HFFc6 (cell line): ENCODE data around the gene ATP9B. TPM values are rescaled to one million over a fixed set of nuclear protein-coding genes. Genes with fewer than 3 reads are reported as not detected.

Experiments
- DNase-seq: peaks from one replicate; pipeline ENCODE4 v3.0.0-alpha.2; 2018
- H3K27ac Mint-ChIP-seq: 2 replicates; pipeline ENCODE4 v1.8.0; 2020; ENCODE audit warnings: mild to moderate bottlenecking, mixed read lengths
- H3K27me3 Mint-ChIP-seq: 2 replicates; pipeline ENCODE4 v1.8.0; 2021; ENCODE audit warnings: mild to moderate bottlenecking, moderate library complexity, mixed read lengths; ENCODE audit not compliant: insufficient read depth
- H3K36me3 Mint-ChIP-seq: 2 replicates; pipeline ENCODE4 v1.8.0; 2021; ENCODE audit warnings: low read depth, mixed read lengths
- H3K4me1 Mint-ChIP-seq: 2 replicates; pipeline ENCODE4 v1.8.0; 2020; ENCODE audit warnings: low read depth, mixed read lengths
- H3K4me3 Mint-ChIP-seq: 2 replicates; pipeline ENCODE4 v1.8.0; 2020; ENCODE audit warnings: mild to moderate bottlenecking, moderate library complexity, mixed read lengths
- H3K9me3 Mint-ChIP-seq: 2 replicates; pipeline ENCODE4 v1.8.0; 2020; ENCODE audit warnings: mild to moderate bottlenecking, mixed read lengths
- CTCF ChIP-seq: fragments of 200-600 bp; sonication (generic); IDR thresholded peaks from 2 replicates; pipeline ENCODE4 v1.5.0; 2021; ENCODE audit warnings: antibody characterized with exemption, mild to moderate bottlenecking
- total RNA-seq, 6 experiments: library from RNA; stranded (reverse); fragmentation: NEBNext Ultra II Directional; extraction: Animal tissue kit (Norgen Biotek cat#: 25700); gene quantifications; 2 replicates in 1 of 6; 3 replicates in 5 of 6; pipeline ENCODE4 v1.2.3, GENCODE V29; 2021

The ATP9B gene
- total RNA-seq, 6 experiments from 2014 or later, result 9.0 to 11.2 (median 10.5) TPM

GRCh38 chr18:79246309-79247108 is 177.3 kb downstream of the ATP9B start:
- H3K27ac Mint-ChIP-seq, result no peak overlapping the region
- H3K4me3 Mint-ChIP-seq, result peak overlapping the region; percentile 70
- DNase-seq, result peak; percentile 34
- no peaks in the 10 kb centered on the region for H3K9me3 Mint-ChIP-seq
- H3K36me3 Mint-ChIP-seq, result no peaks in the 10 kb centered on the region
- 0 out of 2 replicates have a peak, but pooled peaks cover 6% of the 10 kb centered on the region for H3K4me1 Mint-ChIP-seq
- no peaks in the 10 kb centered on the region; the same call in 1 of the 2 replicates for H3K27me3 Mint-ChIP-seq
- TF ChIP-seq CTCF, result peak; percentile 88

GRCh38 chr18:79248495-79249060 is 179.4 kb downstream of the ATP9B start:
- no peak overlapping the region for H3K27ac Mint-ChIP-seq
- no peak for DNase-seq
- no peak overlapping the region for H3K4me3 Mint-ChIP-seq
- no peaks in the 10 kb centered on the region for H3K36me3 Mint-ChIP-seq
- no peak for TF ChIP-seq CTCF
- 0 out of 2 replicates have a peak, but pooled peaks cover 6% of the 10 kb centered on the region for H3K4me1 Mint-ChIP-seq
- H3K27me3 Mint-ChIP-seq, result no peaks in the 10 kb centered on the region; the same call in 1 of the 2 replicates
- no peaks in the 10 kb centered on the region for H3K9me3 Mint-ChIP-seq

- H3K9me3 Mint-ChIP-seq, result no peaks in the 10 kb centered on the region
- no peak for TF ChIP-seq CTCF
- H3K27me3 Mint-ChIP-seq, result no peaks in the 10 kb centered on the region; the same call in 1 of the 2 replicates
- no peak for DNase-seq
- 0 out of 2 replicates have a peak, but pooled peaks cover 6% of the 10 kb centered on the region for H3K4me1 Mint-ChIP-seq
- H3K36me3 Mint-ChIP-seq, result no peaks in the 10 kb centered on the region
- H3K27ac Mint-ChIP-seq, result no peak overlapping the region
- no peak overlapping the region for H3K4me3 Mint-ChIP-seq
Observed at GRCh38 chr18:79250301-79250981, 181.2 kb downstream of the ATP9B start.

- Mint-ChIP-seq H3K27me3 (no peaks in the 10 kb centered on the region; the same call in 1 of the 2 replicates), H3K36me3 (no peaks in the 10 kb centered on the region), H3K9me3 (no peaks in the 10 kb centered on the region), H3K4me3 (no peak overlapping the region), H3K27ac (no peak overlapping the region), H3K4me1 (0 out of 2 replicates have a peak, but pooled peaks cover 6% of the 10 kb centered on the region)
- DNase-seq, result no peak
- no peak for TF ChIP-seq CTCF
Observed at GRCh38 chr18:79251021-79251420, 181.8 kb downstream of the ATP9B start.

- Mint-ChIP-seq H3K36me3 (no peaks in the 10 kb centered on the region), H3K9me3 (no peaks in the 10 kb centered on the region), H3K4me3 (no peak overlapping the region), H3K27ac (no peak overlapping the region), H3K4me1 (no peaks in the 10 kb centered on the region; the same call in 1 of the 2 replicates), H3K27me3 (no peaks in the 10 kb centered on the region; the same call in 1 of the 2 replicates)
- DNase-seq, result no peak
- no peak for TF ChIP-seq CTCF
Observed at GRCh38 chr18:79252904-79253633, 183.9 kb downstream of the ATP9B start.
